Neural cell (in vitro differentiated cells): ENCODE results near the gene LIM2. TPM values are rescaled to one million over a fixed set of nuclear protein-coding genes. Genes with fewer than 3 reads are reported as not detected.

ENCODE experiments used
- H2AFZ ChIP-seq: fragments of 200-600, 300-800 bp; sonication (generic), shearing (Covaris generic); 2 replicates; pipeline ENCODE4 v1.6.0; 2014; ENCODE audit warnings: low read depth, mild to moderate bottlenecking, antibody characterized with exemption, low read length, moderate library complexity
- H3F3A ChIP-seq: fragments of 200-600 bp; shearing (Covaris generic); 2 replicates; pipeline ENCODE4 v1.6.1; 2016; ENCODE audit warnings: mild to moderate bottlenecking, moderate library complexity, mixed read lengths, antibody characterized with exemption, low read length; ENCODE audit not compliant: insufficient read depth, poor library complexity, severe bottlenecking
- H3K27ac ChIP-seq: fragments of 200-600, 300-800 bp; sonication (generic), shearing (Covaris generic); 2 replicates; pipeline ENCODE4 v1.5.1; 2014; ENCODE audit warnings: mild to moderate bottlenecking, low read length, moderate library complexity
- H3K27me3 ChIP-seq: fragments of 300-800, 200-600 bp; sonication (generic), shearing (Covaris generic); 2 replicates; pipeline ENCODE4 v1.6.0; 2014; ENCODE audit warnings: mild to moderate bottlenecking, low read depth, low read length, moderate library complexity; ENCODE audit not compliant: insufficient read depth
- H3K36me3 ChIP-seq: fragments of 300-800, 200-600 bp; sonication (generic), shearing (Covaris generic); 2 replicates; pipeline ENCODE4 v1.5.1; 2014; ENCODE audit warnings: mild to moderate bottlenecking, antibody characterized with exemption, low read length, moderate library complexity; ENCODE audit not compliant: insufficient read depth
- H3K4me2 ChIP-seq: fragments of 300-800, 200-600 bp; sonication (generic), shearing (Covaris generic); 2 replicates; pipeline ENCODE4 v1.6.0; 2014; ENCODE audit warnings: mild to moderate bottlenecking, low read length
- H3K4me3 ChIP-seq: fragments of 300-800, 200-600 bp; sonication (generic), shearing (Covaris generic); 2 replicates; pipeline ENCODE4 v1.5.1; 2014; ENCODE audit warnings: mild to moderate bottlenecking, low read length, moderate library complexity
- H3K79me2 ChIP-seq: fragments of 200-600 bp; shearing (Covaris generic); replicated peaks from 2 replicates; pipeline ENCODE4 v1.6.0; 2014; ENCODE audit warnings: mild to moderate bottlenecking, low read length, moderate library complexity; ENCODE audit not compliant: insufficient read depth
- H3K9ac ChIP-seq: fragments of 300-800, 200-600 bp; sonication (generic), shearing (Covaris generic); 2 replicates; pipeline ENCODE4 v1.6.1; 2016; ENCODE audit warnings: mild to moderate bottlenecking, low read length, mixed read lengths
- H3K9me2 ChIP-seq: fragments of 200-600 bp; shearing (Covaris generic); 2 replicates; pipeline ENCODE4 v1.6.1; 2016; ENCODE audit warnings: mild to moderate bottlenecking, low read length, mixed read lengths; ENCODE audit not compliant: insufficient read depth
- H3K9me3 ChIP-seq: fragments of 200-600, 300-800 bp; sonication (generic), shearing (Covaris generic); 2 replicates; pipeline ENCODE4 v1.6.1; 2016; ENCODE audit warnings: mild to moderate bottlenecking, mixed run types, low read length, moderate library complexity, mixed read lengths
- H4K20me1 ChIP-seq: fragments of 200-600 bp; shearing (Covaris generic); 2 replicates; pipeline ENCODE4 v1.6.1; 2016; ENCODE audit warnings: mild to moderate bottlenecking, mixed run types; ENCODE audit not compliant: insufficient read depth
- EP300 ChIP-seq: fragments of 450-650 bp; conservative IDR thresholded peaks from 2 replicates; pipeline ENCODE4 v1.6.1; 2014; ENCODE audit warnings: antibody characterized with exemption, mild to moderate bottlenecking, moderate library complexity; ENCODE audit not compliant: poor library complexity, severe bottlenecking
- EZH2 ChIP-seq: fragments of 200-600, 300-800 bp; shearing (Covaris generic), sonication (generic); IDR thresholded peaks from 2 replicates; pipeline ENCODE4 v1.6.1; 2014; ENCODE audit warnings: antibody characterized with exemption, low read length, borderline replicate concordance, mild to moderate bottlenecking; ENCODE audit not compliant: insufficient read depth, poor library complexity, severe bottlenecking
- MXI1 ChIP-seq: fragments of 450-650 bp; conservative IDR thresholded peaks from 2 replicates; pipeline ENCODE4 v1.6.1; 2014; ENCODE audit warnings: antibody characterized with exemption, mild to moderate bottlenecking; ENCODE audit not compliant: poor library complexity, severe bottlenecking
- POLR2AphosphoS5 ChIP-seq: IDR thresholded peaks from 2 replicates; pipeline ENCODE4 v1.6.1; 2012
- RAD21 ChIP-seq: fragments of 450-650 bp; conservative IDR thresholded peaks from 2 replicates; pipeline ENCODE4 v1.6.1; 2014; ENCODE audit warnings: antibody characterized with exemption, mild to moderate bottlenecking, moderate library complexity
- SMC3 ChIP-seq: fragments of 450-650 bp; conservative IDR thresholded peaks from 2 replicates; pipeline ENCODE4 v1.6.1; 2014; ENCODE audit warnings: antibody characterized with exemption, mild to moderate bottlenecking, moderate library complexity; ENCODE audit not compliant: poor library complexity
- TAF1 ChIP-seq: IDR thresholded peaks from 2 replicates; pipeline ENCODE4 v1.6.1; 2012; ENCODE audit warnings: low read depth
- polyA plus RNA-seq: library from polyadenylated mRNA; depleted of rRNA; stranded (reverse); fragments of >200 nt; gene quantifications from 2 replicates; pipeline ENCODE4 v1.2.3, GENCODE V29; 2014
- TF ChIP-seq, protein P1 (sequence below): fragments of 450-650 bp; IDR thresholded peaks from 2 replicates; pipeline ENCODE4 v1.5.1; 2014; ENCODE audit warnings: antibody characterized with exemption, mild to moderate bottlenecking, moderate library complexity; ENCODE audit not compliant: poor library complexity, severe bottlenecking
- TF ChIP-seq, protein P2 (sequence below): IDR thresholded peaks from 2 replicates; pipeline ENCODE4 v1.6.1; 2012; ENCODE audit warnings: borderline replicate concordance

Gene LIM2
- polyA plus RNA-seq, 1 donor from 2014 or later, result not detected

DNA sequence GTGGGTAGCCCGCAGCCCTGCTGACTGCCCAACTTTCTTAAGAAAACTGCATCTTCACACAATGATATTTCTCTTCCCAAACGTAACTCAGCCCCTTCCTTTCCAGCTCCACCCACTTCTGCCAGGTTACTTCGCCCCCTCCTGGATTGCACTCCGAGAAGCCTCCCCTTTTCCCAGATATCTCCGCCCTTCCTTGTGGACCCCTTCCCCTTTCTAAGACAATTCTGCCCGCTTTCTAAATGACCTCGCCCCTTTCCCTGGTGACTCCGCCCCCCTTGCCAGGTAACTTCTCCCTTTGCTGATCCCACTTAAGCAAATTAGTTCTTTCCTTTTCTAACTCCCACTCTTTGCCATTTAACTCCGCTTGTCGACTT, 48.5 kb downstream of the LIM2 start:
- no peaks in the 10 kb centered on the region for H3K9me3 ChIP-seq
- peaks cover 5% of the 10 kb centered on the region for H3K27me3 ChIP-seq
- H3K79me2 ChIP-seq, result no peaks in the 10 kb centered on the region
- H3F3A ChIP-seq, result no peaks in the 10 kb centered on the region
- peak overlapping the region; percentile 53 for H3K27ac ChIP-seq
- no peaks in the 10 kb centered on the region for H3K9me2 ChIP-seq
- H3K4me3 ChIP-seq, result peak overlapping the region; percentile 72
- TF ChIP-seq, protein P1, sequence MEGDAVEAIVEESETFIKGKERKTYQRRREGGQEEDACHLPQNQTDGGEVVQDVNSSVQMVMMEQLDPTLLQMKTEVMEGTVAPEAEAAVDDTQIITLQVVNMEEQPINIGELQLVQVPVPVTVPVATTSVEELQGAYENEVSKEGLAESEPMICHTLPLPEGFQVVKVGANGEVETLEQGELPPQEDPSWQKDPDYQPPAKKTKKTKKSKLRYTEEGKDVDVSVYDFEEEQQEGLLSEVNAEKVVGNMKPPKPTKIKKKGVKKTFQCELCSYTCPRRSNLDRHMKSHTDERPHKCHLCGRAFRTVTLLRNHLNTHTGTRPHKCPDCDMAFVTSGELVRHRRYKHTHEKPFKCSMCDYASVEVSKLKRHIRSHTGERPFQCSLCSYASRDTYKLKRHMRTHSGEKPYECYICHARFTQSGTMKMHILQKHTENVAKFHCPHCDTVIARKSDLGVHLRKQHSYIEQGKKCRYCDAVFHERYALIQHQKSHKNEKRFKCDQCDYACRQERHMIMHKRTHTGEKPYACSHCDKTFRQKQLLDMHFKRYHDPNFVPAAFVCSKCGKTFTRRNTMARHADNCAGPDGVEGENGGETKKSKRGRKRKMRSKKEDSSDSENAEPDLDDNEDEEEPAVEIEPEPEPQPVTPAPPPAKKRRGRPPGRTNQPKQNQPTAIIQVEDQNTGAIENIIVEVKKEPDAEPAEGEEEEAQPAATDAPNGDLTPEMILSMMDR, result no peak
- TF ChIP-seq EP300 (no peak), POLR2AphosphoS5 (no peak), SMC3 (no peak), TAF1 (no peak), MXI1 (no peak), RAD21 (no peak), EZH2 (no peak)
- TF ChIP-seq, protein P2, sequence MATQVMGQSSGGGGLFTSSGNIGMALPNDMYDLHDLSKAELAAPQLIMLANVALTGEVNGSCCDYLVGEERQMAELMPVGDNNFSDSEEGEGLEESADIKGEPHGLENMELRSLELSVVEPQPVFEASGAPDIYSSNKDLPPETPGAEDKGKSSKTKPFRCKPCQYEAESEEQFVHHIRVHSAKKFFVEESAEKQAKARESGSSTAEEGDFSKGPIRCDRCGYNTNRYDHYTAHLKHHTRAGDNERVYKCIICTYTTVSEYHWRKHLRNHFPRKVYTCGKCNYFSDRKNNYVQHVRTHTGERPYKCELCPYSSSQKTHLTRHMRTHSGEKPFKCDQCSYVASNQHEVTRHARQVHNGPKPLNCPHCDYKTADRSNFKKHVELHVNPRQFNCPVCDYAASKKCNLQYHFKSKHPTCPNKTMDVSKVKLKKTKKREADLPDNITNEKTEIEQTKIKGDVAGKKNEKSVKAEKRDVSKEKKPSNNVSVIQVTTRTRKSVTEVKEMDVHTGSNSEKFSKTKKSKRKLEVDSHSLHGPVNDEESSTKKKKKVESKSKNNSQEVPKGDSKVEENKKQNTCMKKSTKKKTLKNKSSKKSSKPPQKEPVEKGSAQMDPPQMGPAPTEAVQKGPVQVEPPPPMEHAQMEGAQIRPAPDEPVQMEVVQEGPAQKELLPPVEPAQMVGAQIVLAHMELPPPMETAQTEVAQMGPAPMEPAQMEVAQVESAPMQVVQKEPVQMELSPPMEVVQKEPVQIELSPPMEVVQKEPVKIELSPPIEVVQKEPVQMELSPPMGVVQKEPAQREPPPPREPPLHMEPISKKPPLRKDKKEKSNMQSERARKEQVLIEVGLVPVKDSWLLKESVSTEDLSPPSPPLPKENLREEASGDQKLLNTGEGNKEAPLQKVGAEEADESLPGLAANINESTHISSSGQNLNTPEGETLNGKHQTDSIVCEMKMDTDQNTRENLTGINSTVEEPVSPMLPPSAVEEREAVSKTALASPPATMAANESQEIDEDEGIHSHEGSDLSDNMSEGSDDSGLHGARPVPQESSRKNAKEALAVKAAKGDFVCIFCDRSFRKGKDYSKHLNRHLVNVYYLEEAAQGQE, result no peak
- peak overlapping the region; percentile 70 for H3K9ac ChIP-seq
- peak overlapping the region; percentile 31 for H2AFZ ChIP-seq
- no peaks in the 10 kb centered on the region for H3K36me3 ChIP-seq
- no peaks in the 10 kb centered on the region for H4K20me1 ChIP-seq
- H3K4me2 ChIP-seq, result peak overlapping the region; percentile 7

DNA sequence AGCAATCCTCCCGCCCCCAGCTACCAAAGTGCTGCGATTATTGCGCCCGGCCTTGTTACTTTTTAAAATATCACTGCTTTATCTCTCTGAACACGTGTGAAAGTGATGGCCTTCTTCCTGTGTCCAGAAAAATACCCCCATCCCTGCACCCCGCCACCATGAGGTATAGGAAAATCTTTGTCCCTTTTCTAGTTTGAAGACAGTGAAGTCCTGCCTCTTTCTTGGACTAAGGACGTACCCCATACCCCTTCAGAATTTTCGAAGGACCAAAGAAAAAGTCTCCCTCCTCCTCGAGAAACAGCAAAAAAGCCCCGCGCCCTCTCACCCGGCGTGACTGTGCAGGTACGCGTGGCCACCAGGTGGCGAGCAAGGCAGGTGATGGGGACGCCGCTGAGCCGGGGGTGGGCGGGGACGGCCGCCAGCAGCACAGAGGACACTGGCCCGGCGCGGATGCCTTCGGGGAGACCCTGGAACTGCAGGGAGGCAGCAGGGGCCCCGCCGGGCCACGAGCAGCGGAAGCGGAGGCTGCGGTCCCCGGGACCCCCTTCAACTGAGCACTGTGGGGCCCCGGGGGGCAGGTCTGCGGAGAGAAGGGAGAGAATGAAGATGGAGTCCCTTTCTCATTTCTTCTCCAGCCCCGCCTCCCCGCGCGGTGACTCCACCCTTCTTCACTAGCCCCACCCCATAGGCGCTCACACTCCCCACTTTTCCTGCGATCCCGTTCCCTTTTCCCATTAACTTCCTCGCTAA, 49.0 kb downstream of the LIM2 start:
- Histone ChIP-seq H3K4me2 (peak overlapping the region; percentile 36), H2AFZ (peak overlapping the region; percentile 31), H3K4me3 (peak overlapping the region; percentile 72), H3K36me3 (no peaks in the 10 kb centered on the region), H3K9me3 (no peaks in the 10 kb centered on the region), H3K27ac (peak overlapping the region; percentile 53), H3K9ac (peak overlapping the region; percentile 70), H3F3A (no peaks in the 10 kb centered on the region), H3K9me2 (no peaks in the 10 kb centered on the region), H3K79me2 (no peaks in the 10 kb centered on the region), H4K20me1 (no peaks in the 10 kb centered on the region), H3K27me3 (peaks cover 5% of the 10 kb centered on the region)
- no peak for TF ChIP-seq TAF1
- TF ChIP-seq, protein P1, result peak; percentile 86
- TF ChIP-seq EZH2, result no peak
- TF ChIP-seq SMC3, result peak; percentile 92
- no peak for TF ChIP-seq EP300
- peak; percentile 83 for TF ChIP-seq RAD21
- peak; percentile 51 for TF ChIP-seq MXI1
- TF ChIP-seq POLR2AphosphoS5, result peak; percentile 31
- TF ChIP-seq, protein P2, result no peak
